ENCODE results near the gene HOXA5.

Gene HOXA5

GRCh38 chr7:27133409-27134231, 9.9 kb downstream of the HOXA5 start:
- TF ChIP-seq ZFX (IDR thresholded peaks at IDR 0.05; ENCODE audit: borderline replicate concordance) (no peak), CTCF (IDR thresholded peaks at IDR 0.05) (no peak)
- H3K27ac ChIP-seq: no peak overlapping the region

GRCh38 chr7:27132978-27133377, 10.5 kb downstream of the HOXA5 start:
- TF ChIP-seq ZFX (IDR thresholded peaks at IDR 0.05; ENCODE audit: borderline replicate concordance) (no peak), CTCF (IDR thresholded peaks at IDR 0.05) (no peak)
- no peak overlapping the region for H3K27ac ChIP-seq

GRCh38 chr7:27132214-27132613, 11.3 kb downstream of the HOXA5 start:
- H3K27ac ChIP-seq: no peak overlapping the region
- TF ChIP-seq CTCF (IDR thresholded peaks at IDR 0.05) (no peak), ZFX (IDR thresholded peaks at IDR 0.05; ENCODE audit: borderline replicate concordance) (no peak)

GRCh38 chr7:27131390-27131819, 12.1 kb downstream of the HOXA5 start:
- peak overlapping the region; percentile 63 for H3K27ac ChIP-seq
- no peak for TF ChIP-seq ZFX (IDR thresholded peaks at IDR 0.05; ENCODE audit: borderline replicate concordance)
- TF ChIP-seq CTCF (IDR thresholded peaks at IDR 0.05): no peak

- TF ChIP-seq CTCF (IDR thresholded peaks at IDR 0.05): no peak
- TF ChIP-seq ZFX (IDR thresholded peaks at IDR 0.05; ENCODE audit: borderline replicate concordance): no peak
- peak within 1 kb of the TSS; percentile 63 for H3K27ac ChIP-seq
Observed at GRCh38 chr7:27130540-27131389, 12.7 kb downstream of the HOXA5 start, which contains the start of gene HOXA4. Gene HOXA4 (minus strand): TSS chr7:27130757. CDS start chr7:27130733, 24 bp downstream.

GRCh38 chr7:27129729-27130539, 13.5 kb downstream of the HOXA5 start:
- H3K27ac ChIP-seq: peak overlapping the region; percentile 63
- peak; percentile 50 for TF ChIP-seq CTCF (IDR thresholded peaks at IDR 0.05)
- TF ChIP-seq ZFX (IDR thresholded peaks at IDR 0.05; ENCODE audit: borderline replicate concordance): no peak

Data from 22Rv1 (cell line).